OCI-LY7 (cell line): ENCODE measurements around the gene CXorf65. TPM values are rescaled to one million over a fixed set of nuclear protein-coding genes. Genes with fewer than 3 reads are reported as not detected.

Experiments used
- BruUV-seq: library from RNA; stranded (reverse); fragments of 400-500 nt; replicated peaks from 2 replicates; lab custom pipeline; 2021; lab: Mats Ljungman, UMichigan
- CTCF ChIA-PET: fragments of 300-600 bp; sonication (Branson Sonifier 250); formaldehyde crosslinking; loops from one replicate; lab custom pipeline; 2022; ENCODE audit warnings: antibody characterized with exemption; ENCODE audit not compliant: unreplicated experiment; lab: Charles Lee
- POLR2A ChIA-PET: fragments of 300-600 bp; sonication (Branson Sonifier 250); formaldehyde crosslinking; loops from one replicate; lab custom pipeline; 2022; ENCODE audit warnings: antibody characterized with exemption; lab: Charles Lee
- DNase-seq: peaks from one replicate; pipeline ENCODE4 v3.0.0-alpha.2; 2015; ENCODE audit warnings: low spot score
- H2AFZ ChIP-seq: fragments of 200-600 bp; sonication (generic), shearing (Covaris generic); 2 replicates; pipeline ENCODE4 v1.6.1; 2014; ENCODE audit warnings: mild to moderate bottlenecking, antibody characterized with exemption, low read length, moderate library complexity
- H3K27ac ChIP-seq: fragments of 200-600 bp; sonication (generic); 2 replicates; pipeline ENCODE4 v1.5.1; 2014; ENCODE audit warnings: mixed run types, low read depth, mild to moderate bottlenecking, moderate library complexity, low read length, inconsistent platforms; ENCODE audit not compliant: poor library complexity, severe bottlenecking
- H3K36me3 ChIP-seq: fragments of 200-600 bp; sonication (generic); 2 replicates; pipeline ENCODE4 v1.6.1; 2014; ENCODE audit warnings: mild to moderate bottlenecking, antibody characterized with exemption, low read length, moderate library complexity, mixed read lengths; ENCODE audit not compliant: insufficient read depth
- H3K4me1 ChIP-seq: fragments of 200-600 bp; sonication (generic); 2 replicates; pipeline ENCODE4 v1.5.1; 2014; ENCODE audit warnings: mild to moderate bottlenecking, low read length; ENCODE audit not compliant: insufficient read depth, poor library complexity, severe bottlenecking
- H3K4me2 ChIP-seq: fragments of 200-600 bp; sonication (generic); 2 replicates; pipeline ENCODE4 v1.6.1; 2014; ENCODE audit warnings: mild to moderate bottlenecking, low read length
- H3K4me3 ChIP-seq: fragments of 200-600 bp; sonication (generic); 2 replicates; pipeline ENCODE4 v1.5.1; 2014; ENCODE audit warnings: mild to moderate bottlenecking, low read depth, low read length; ENCODE audit not compliant: poor library complexity, severe bottlenecking
- H3K79me2 ChIP-seq: fragments of 200-600 bp; sonication (generic); 2 replicates; pipeline ENCODE4 v1.6.1; 2016; ENCODE audit warnings: low read depth, mild to moderate bottlenecking, low read length, moderate library complexity, mixed read lengths; ENCODE audit not compliant: insufficient read depth
- H3K9me2 ChIP-seq: fragments of 200-600 bp; sonication (generic); 2 replicates; pipeline ENCODE4 v1.6.1; 2016; ENCODE audit warnings: mild to moderate bottlenecking, low read length, mixed read lengths; ENCODE audit not compliant: insufficient read depth
- H3K9me3 ChIP-seq: fragments of 200-600 bp; sonication (generic); 2 replicates; pipeline ENCODE4 v1.6.1; 2014; ENCODE audit warnings: mild to moderate bottlenecking, mixed run types, low read length, mixed read lengths
- H4K20me1 ChIP-seq: fragments of 200-600 bp; sonication (generic); 2 replicates; pipeline ENCODE4 v1.6.1; 2014; ENCODE audit warnings: mild to moderate bottlenecking, antibody characterized with exemption, low read length, moderate library complexity, mixed read lengths; ENCODE audit not compliant: insufficient read depth
- CTCF ChIP-seq: fragments of 200-600 bp; sonication (generic); conservative IDR thresholded peaks from 2 replicates; pipeline ENCODE4 v1.5.1; 2014; ENCODE audit warnings: mild to moderate bottlenecking, antibody characterized with exemption, low read length, moderate library complexity, mixed read lengths
- EZH2phosphoT487 ChIP-seq: fragments of 200-600 bp; sonication (generic); IDR thresholded peaks from 2 replicates; pipeline ENCODE4 v1.6.1; 2018; ENCODE audit warnings: low read depth, borderline replicate concordance, mild to moderate bottlenecking, mixed run types, antibody characterized with exemption, low read length, moderate library complexity, mixed read lengths
- intact Hi-C: fragments of 100-400 bp; cut with micrococcal nuclease; formaldehyde crosslinking; loops from one replicate; pipeline ENCODE4 v1.10.0; 2022; ENCODE audit not compliant: unreplicated experiment
- total RNA-seq, 2 experiments: library from RNA; depleted of rRNA in 1 of 2; stranded (reverse); fragments of >200 nt in 1 of 2; shearing (Covaris generic) in 1 of 2; gene quantifications; 2 replicates each; pipeline ENCODE4 v1.2.3, GENCODE V29; 2014 to 2022

CXorf65 gene
- total RNA-seq, 2 experiments from 2014 or later = 1.8 to 3.2 TPM

GRCh38 chrX:71131510-71131909 is 25.0 kb upstream of the CXorf65 start:
- Histone ChIP-seq H2AFZ (no peak overlapping the region), H3K36me3 (peaks cover 65% of the 10 kb centered on the region), H3K9me3 (no peaks in the 10 kb centered on the region), H3K4me2 (no peak overlapping the region), H3K9me2 (no peaks in the 10 kb centered on the region), H3K79me2 (no peaks in the 10 kb centered on the region), H3K4me1 (no peaks in the 10 kb centered on the region), H3K4me3 (no peak overlapping the region), H3K27ac (no peak overlapping the region), H4K20me1 (no peaks in the 10 kb centered on the region)
- no TSS peak for BruUV-seq
- ChIA-PET CTCF (no interaction called here), POLR2A (interaction anchor here (0.6 kb wide), 1 partner anchor 173 kb away, joined by 3 read pairs; no protein-coding TSS in a partner anchor)
- intact Hi-C loops = no loop called here
- TF ChIP-seq CTCF (no peak), EZH2phosphoT487 (no peak)
- DNase-seq = no peak

GRCh38 chrX:71128915-71129765 is 22.6 kb upstream of the CXorf65 start:
- Histone ChIP-seq H3K9me3 (no peaks in the 10 kb centered on the region), H3K36me3 (peaks cover 58% of the 10 kb centered on the region), H3K4me3 (no peak overlapping the region), H3K27ac (no peak overlapping the region), H3K4me2 (no peak overlapping the region), H3K4me1 (no peaks in the 10 kb centered on the region), H4K20me1 (no peaks in the 10 kb centered on the region), H3K79me2 (no peaks in the 10 kb centered on the region), H2AFZ (no peak overlapping the region), H3K9me2 (no peaks in the 10 kb centered on the region)
- DNase-seq = peak; percentile 62
- no peak for TF ChIP-seq EZH2phosphoT487
- TF ChIP-seq CTCF = peak; percentile 80
- ChIA-PET CTCF (interaction anchor here (0.9 kb wide), 1 partner anchor 28 kb away, joined by 3 read pairs; no protein-coding TSS in a partner anchor), POLR2A (interaction anchor here (0.5 kb wide), 1 partner anchor 390 kb away, joined by 3 read pairs; no protein-coding TSS in a partner anchor)
- no TSS peak for BruUV-seq
- intact Hi-C loops = loop anchor here (1.0 to 5.0 kb wide), 3 partner anchors 31 to 157 kb away; no protein-coding TSS in a partner anchor
